HFFc6 (cell line): ENCODE data around the gene EID1. TPM values are rescaled to one million over a fixed set of nuclear protein-coding genes. Genes with fewer than 3 reads are reported as not detected.

Experiments
- DNase-seq: peaks from one replicate; pipeline ENCODE4 v3.0.0-alpha.2; 2018
- H3K27ac Mint-ChIP-seq: 2 replicates; pipeline ENCODE4 v1.8.0; 2020; ENCODE audit warnings: mild to moderate bottlenecking, mixed read lengths
- H3K27me3 Mint-ChIP-seq: 2 replicates; pipeline ENCODE4 v1.8.0; 2021; ENCODE audit warnings: mild to moderate bottlenecking, moderate library complexity, mixed read lengths; ENCODE audit not compliant: insufficient read depth
- H3K36me3 Mint-ChIP-seq: 2 replicates; pipeline ENCODE4 v1.8.0; 2021; ENCODE audit warnings: low read depth, mixed read lengths
- H3K4me1 Mint-ChIP-seq: 2 replicates; pipeline ENCODE4 v1.8.0; 2020; ENCODE audit warnings: low read depth, mixed read lengths
- H3K4me3 Mint-ChIP-seq: 2 replicates; pipeline ENCODE4 v1.8.0; 2020; ENCODE audit warnings: mild to moderate bottlenecking, moderate library complexity, mixed read lengths
- H3K9me3 Mint-ChIP-seq: 2 replicates; pipeline ENCODE4 v1.8.0; 2020; ENCODE audit warnings: mild to moderate bottlenecking, mixed read lengths
- CTCF ChIP-seq: fragments of 200-600 bp; sonication (generic); IDR thresholded peaks from 2 replicates; pipeline ENCODE4 v1.5.0; 2021; ENCODE audit warnings: antibody characterized with exemption, mild to moderate bottlenecking
- total RNA-seq, 6 experiments: library from RNA; stranded (reverse); fragmentation: NEBNext Ultra II Directional; extraction: Animal tissue kit (Norgen Biotek cat#: 25700); gene quantifications; 2 replicates in 1 of 6; 3 replicates in 5 of 6; pipeline ENCODE4 v1.2.3, GENCODE V29; 2021

The EID1 gene
- total RNA-seq, 6 experiments from 2014 or later, result 218 to 281 (median 242) TPM

- H3K4me3 Mint-ChIP-seq, result no peak overlapping the region; the same call in 1 of the 2 replicates
Observed at GRCh38 chr15:48889925-48890324, 12.0 kb downstream of the EID1 start.

GRCh38 chr15:48890375-48890972 lies 12.5 kb downstream of the EID1 start:
- TF ChIP-seq CTCF, result no peak
- Mint-ChIP-seq H3K27me3 (no peaks in the 10 kb centered on the region), H3K36me3 (no peaks in the 10 kb centered on the region), H3K27ac (peak overlapping the region; percentile 70), H3K4me3 (peak overlapping the region; percentile 47), H3K9me3 (no peaks in the 10 kb centered on the region), H3K4me1 (peaks cover 50% of the 10 kb centered on the region)
- DNase-seq, result no peak

More at GRCh38 chr15:48889925-48890324, 12.0 kb downstream of the EID1 start:
- H3K27me3 Mint-ChIP-seq, result no peaks in the 10 kb centered on the region
- no peaks in the 10 kb centered on the region for H3K9me3 Mint-ChIP-seq
- no peaks in the 10 kb centered on the region for H3K36me3 Mint-ChIP-seq
- H3K4me1 Mint-ChIP-seq, result peaks cover 54% of the 10 kb centered on the region
- peak overlapping the region; percentile 83 for H3K27ac Mint-ChIP-seq
- no peak for TF ChIP-seq CTCF
- no peak for DNase-seq

- no peak for TF ChIP-seq CTCF
- Mint-ChIP-seq H3K27me3 (no peaks in the 10 kb centered on the region), H3K9me3 (no peaks in the 10 kb centered on the region), H3K27ac (no peak overlapping the region; the same call in 1 of the 2 replicates), H3K4me3 (peak overlapping the region; percentile 47; the same call in 1 of the 2 replicates), H3K4me1 (peaks cover 51% of the 10 kb centered on the region), H3K36me3 (no peaks in the 10 kb centered on the region)
- peak; percentile 7 for DNase-seq
Observed at GRCh38 chr15:48891232-48891765, 13.4 kb downstream of the EID1 start.

- no peak for DNase-seq
- no peak overlapping the region for H3K4me3 Mint-ChIP-seq
- H3K27ac Mint-ChIP-seq, result no peak overlapping the region
- no peaks in the 10 kb centered on the region for H3K9me3 Mint-ChIP-seq
- TF ChIP-seq CTCF, result no peak
- H3K4me1 Mint-ChIP-seq, result peaks cover 53% of the 10 kb centered on the region
- H3K36me3 Mint-ChIP-seq, result no peaks in the 10 kb centered on the region
- H3K27me3 Mint-ChIP-seq, result no peaks in the 10 kb centered on the region
Observed at GRCh38 chr15:48893311-48893710, 15.4 kb downstream of the EID1 start.

- TF ChIP-seq CTCF, result peak; percentile 17; the same call in 1 of the 2 replicates
- peaks cover 26% of the 10 kb centered on the region for H3K4me1 Mint-ChIP-seq
- no peaks in the 10 kb centered on the region for H3K9me3 Mint-ChIP-seq
- peak overlapping the region; percentile 83 for H3K27ac Mint-ChIP-seq
- no peaks in the 10 kb centered on the region for H3K36me3 Mint-ChIP-seq
- H3K4me3 Mint-ChIP-seq, result peak overlapping the region; percentile 86
- DNase-seq, result peak; percentile 64
- no peaks in the 10 kb centered on the region for H3K27me3 Mint-ChIP-seq
Observed at GRCh38 chr15:48896869-48897814, 19.2 kb downstream of the EID1 start.
